HG02763 (cell line): ENCODE results near the gene SPAST.
"Not testable (repeated sequence)": the region's sequence is repeated elsewhere in the genome, so short reads cannot be mapped to it uniquely, and the experiment has no call there.

Source experiments
- ATAC-seq: cut with Tn5 transposase; IDR thresholded peaks from one replicate; pipeline ENCODE4 v1.9.1; 2021; ENCODE audit warnings: mild to moderate bottlenecking, moderate library complexity; ENCODE audit not compliant: unreplicated experiment

SPAST gene

DNA sequence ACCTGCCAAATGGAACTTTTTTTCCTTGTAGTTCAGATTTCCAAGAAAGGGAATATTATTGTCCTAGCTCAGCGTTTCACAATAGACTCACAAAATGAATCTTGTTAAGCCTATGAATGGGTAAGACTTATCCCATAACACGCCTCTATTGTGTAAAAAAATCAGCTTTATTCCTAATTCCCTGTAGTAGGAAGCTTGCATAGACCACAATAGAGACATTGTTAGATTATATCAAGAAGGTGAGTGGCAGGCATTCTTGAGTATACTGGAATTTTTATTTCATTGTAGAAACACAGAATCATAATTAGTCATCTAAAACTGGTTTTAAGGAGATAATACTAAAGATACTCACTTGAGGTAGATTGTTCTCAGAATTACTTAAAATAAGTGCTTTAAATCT, 55.8 kb downstream of the SPAST start:
- no peak for ATAC-seq

DNA sequence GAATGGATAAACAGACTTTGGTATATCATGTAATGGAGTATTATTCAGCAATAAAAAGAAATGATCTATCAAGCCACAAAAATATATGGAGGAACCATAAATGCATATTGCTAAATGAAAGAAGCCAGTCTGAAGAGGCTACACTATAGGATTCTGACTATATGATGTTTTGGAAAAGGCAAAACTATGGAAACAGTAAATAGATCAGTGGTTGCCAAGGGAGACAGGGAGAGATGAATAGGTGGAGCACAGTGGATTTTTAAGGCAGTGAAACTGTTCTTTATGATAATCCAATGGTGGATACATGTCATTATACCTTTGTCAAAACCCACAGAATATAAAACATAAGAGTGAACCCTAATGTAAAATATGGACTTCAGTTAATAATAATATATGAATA, 61.3 kb downstream of the SPAST start:
- no peak for ATAC-seq

DNA sequence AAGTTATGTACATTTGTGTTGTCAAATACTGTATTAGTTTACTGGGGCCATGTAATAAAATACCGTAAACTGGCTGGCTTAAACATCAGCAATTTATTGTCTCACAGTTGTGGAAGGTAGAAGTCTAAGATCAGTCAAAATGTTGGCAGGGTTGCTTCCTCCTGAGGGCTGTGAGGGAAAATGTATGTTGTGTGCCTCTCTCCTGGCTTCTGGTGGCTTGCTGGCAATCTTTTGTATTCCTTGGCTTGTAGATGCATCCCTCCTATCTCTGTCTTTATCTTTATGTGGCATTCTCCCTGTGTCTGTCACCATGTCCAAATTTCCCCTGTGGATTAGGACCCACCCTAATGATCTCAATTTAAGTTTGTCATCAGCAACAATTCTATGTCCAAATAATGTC, 65.3 kb downstream of the SPAST start:
- no peak for ATAC-seq

DNA sequence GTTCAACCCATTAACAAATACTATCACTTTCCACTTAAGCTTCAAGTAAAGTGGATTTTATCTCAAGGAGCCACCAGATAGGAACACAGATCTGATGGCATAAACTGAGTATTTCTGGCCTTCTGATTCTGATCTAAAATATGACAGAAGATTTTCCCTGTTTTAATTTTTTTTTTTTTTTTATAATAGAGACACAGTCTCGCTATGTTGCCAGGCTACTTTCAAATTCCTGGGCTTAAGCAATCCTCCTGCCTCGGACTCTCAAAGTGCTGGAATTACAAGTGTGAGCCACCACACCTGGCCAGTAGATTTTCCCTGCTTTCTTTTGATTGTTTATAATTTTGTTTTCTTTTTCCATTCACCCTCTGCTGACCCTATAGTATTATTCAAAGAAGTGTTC, 65.7 kb downstream of the SPAST start:
- no peak for ATAC-seq

- ATAC-seq: no peak
Observed at GRCh38 chr2:32135409-32135808, 72.1 kb downstream of the SPAST start.

- ATAC-seq: no peak
Observed at GRCh38 chr2:32136097-32136496, 72.7 kb downstream of the SPAST start.

- not testable (repeated sequence) for ATAC-seq
Observed at GRCh38 chr2:32151544-32151943, 88.2 kb downstream of the SPAST start.

DNA sequence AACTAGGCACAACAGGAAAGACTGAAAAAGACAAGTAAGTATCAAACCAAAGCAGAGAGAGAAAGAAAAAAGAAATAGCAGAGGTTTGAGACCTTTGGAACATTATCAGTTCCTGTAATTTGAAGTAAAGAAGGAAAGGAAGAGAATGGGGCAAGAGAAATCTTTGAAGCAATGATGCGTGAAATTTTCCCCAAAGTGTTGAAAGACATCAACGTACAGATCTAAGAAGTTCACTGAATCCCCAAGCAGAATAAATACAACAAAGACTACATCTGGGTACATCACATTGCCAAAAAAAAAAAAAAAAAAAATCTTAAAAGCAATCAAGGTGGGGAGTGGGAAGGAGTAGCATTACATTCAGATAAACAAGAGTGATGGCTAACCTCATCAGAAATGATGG, 96.3 kb downstream of the SPAST start:
- no peak for ATAC-seq

GRCh38 chr2:32161296-32161695, 97.9 kb downstream of the SPAST start:
- no peak for ATAC-seq

DNA sequence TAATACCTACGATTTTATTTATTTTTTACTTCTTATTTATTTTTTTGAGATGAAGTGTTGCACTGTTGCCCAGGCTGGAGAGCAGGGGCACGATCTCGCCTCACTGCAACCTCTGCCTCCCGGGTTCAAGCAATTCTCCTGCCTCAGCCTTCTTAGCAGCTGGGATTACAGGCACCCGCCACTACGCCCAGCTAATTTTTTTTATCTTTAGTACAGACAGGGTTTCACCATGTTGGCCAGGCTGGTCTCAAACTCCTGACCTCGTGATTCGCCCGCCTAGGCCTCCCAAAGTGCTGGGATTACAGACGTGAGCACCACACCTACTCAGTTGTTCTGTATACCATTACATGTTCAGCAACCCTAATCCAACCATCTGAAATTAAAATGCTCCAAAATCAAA, 100.9 kb downstream of the SPAST start:
- not testable (repeated sequence) for ATAC-seq

- not testable (repeated sequence) for ATAC-seq
Observed at GRCh38 chr2:32165027-32165347, 101.6 kb downstream of the SPAST start.

- no peak for ATAC-seq
Observed at GRCh38 chr2:32166115-32166574, 102.8 kb downstream of the SPAST start.

DNA sequence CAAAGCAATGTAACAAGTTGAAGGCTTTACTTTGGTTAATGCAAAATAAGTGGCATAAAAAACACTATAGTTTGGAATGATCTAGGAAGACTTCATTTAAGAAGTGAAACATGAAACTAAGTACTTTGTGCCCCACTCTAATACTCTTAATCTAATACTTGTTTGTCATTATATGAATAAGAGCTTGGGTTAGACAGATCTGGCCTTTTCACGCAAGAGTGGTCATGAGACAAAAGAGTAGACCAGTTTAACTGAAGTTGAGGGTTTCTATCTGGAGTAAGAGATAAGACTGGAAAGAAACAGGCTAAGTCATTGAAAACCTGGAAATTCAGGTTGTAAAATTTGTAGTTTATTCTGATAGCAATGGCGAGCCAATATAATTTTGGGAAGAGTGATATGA, 105.2 kb downstream of the SPAST start:
- no peak for ATAC-seq

DNA sequence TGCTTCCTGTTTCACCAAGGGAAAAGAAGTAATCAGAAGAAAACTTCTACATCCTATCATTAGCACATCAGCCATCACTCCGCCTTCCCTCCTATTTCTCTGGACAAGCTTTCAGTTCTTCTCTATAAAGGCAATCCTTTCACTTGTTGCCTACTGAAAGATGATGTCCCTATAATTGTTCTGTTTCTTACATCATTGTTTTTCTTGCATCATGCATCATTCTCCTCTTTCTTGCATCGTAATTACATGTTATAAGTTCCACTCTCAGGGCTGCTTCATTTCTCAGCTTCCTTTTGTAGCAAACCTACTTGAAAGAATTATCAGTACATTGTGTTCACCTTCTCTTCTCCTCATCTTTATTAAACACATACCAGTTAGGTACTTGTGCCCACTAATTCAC, 109.5 kb downstream of the SPAST start:
- ATAC-seq: no peak

- no peak for ATAC-seq
Observed at GRCh38 chr2:32182667-32183066, 119.3 kb downstream of the SPAST start.

DNA sequence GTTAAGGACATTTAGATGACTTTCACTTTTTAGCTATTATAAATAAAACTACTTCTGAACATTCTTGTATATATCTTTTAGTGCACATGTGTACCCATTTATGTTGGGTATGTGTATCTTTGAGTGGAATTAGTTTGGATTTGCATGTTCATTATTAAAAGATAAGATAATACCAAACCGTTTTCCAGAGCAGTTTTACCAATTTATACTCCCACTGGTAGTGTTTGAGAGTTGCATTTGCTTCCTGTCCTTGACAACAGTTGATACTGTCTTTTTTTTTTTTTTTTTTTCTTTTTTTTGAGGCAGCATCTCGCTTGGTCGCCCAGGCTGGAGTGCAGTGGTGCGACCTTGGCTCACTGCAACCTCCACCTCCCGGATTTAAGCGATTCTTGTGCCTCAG, 125.7 kb downstream of the SPAST start:
- no peak for ATAC-seq

GRCh38 chr2:32192418-32192817, 129.1 kb downstream of the SPAST start:
- ATAC-seq: no peak

GRCh38 chr2:32200814-32201213, 137.5 kb downstream of the SPAST start:
- ATAC-seq: no peak

DNA sequence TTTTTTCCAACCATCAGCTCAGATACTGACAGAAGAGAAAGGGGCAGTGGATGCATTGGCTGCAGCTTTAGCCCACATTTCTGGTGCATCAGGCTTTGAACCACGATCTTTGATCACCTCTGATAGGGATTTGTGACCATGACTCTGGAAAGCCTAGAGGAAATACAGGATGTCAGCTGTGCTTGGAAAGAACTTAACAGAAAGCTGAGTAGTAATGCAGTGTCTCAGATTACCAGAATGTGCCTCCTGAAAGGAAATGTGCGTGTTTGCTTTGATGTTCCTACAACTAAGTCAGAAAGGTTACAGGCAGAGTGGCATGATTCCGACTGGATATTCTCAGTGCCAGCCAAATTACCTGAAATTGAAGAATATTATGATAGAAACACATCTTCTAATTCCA, 140.1 kb downstream of the SPAST start:
- not testable (repeated sequence) for ATAC-seq
